Endothelial cell of umbilical vein (primary cell): ENCODE data around the gene ADAM23. TPM values are rescaled to one million over a fixed set of nuclear protein-coding genes. Genes with fewer than 3 reads are reported as not detected.

Experiments used
- BruUV-seq: library from RNA; stranded (reverse); fragments of 400-500 nt; replicated peaks from 2 replicates; lab custom pipeline; 2021; lab: Mats Ljungman, UMichigan
- CTCF ChIA-PET: fragments of 300-600, 350-600 bp; sonication (Branson Sonifier 250); formaldehyde crosslinking; loops from one replicate; lab custom pipeline; 2021; ENCODE audit warnings: antibody characterized with exemption, inconsistent platforms; lab: Charles Lee
- POLR2A ChIA-PET: fragments of 300-600, 350-600 bp; sonication (Branson Sonifier 250); formaldehyde crosslinking; loops from one replicate; lab custom pipeline; 2021; ENCODE audit warnings: antibody characterized with exemption, inconsistent platforms; lab: Charles Lee
- DNase-seq: peaks from one replicate; pipeline ENCODE4 v3.0.0-alpha.2; 2011; ENCODE audit warnings: low read depth, low spot score
- FAIRE-seq: peaks from 2 replicates; lab custom pipeline; 2011; peaks lifted over from hg19 to GRCh38; lab: Jason Lieb, UNC
- H2AFZ ChIP-seq: 2 replicates; pipeline ENCODE4 v1.6.0; 2012; ENCODE audit warnings: low read depth, low read length, control low read depth, inconsistent platforms
- H3K27ac ChIP-seq: 2 replicates; pipeline ENCODE4 v1.5.1; 2011; ENCODE audit warnings: low read depth, mild to moderate bottlenecking, control low read depth, low read length, moderate library complexity; ENCODE audit not compliant: insufficient read depth
- H3K27me3 ChIP-seq, 2 experiments: 2 replicates each; pipeline versions ENCODE4 v1.6.0 to v1.6.1; 2011; ENCODE audit warnings: low read length in 2 of 2, mixed read lengths in 1 of 2; ENCODE audit not compliant: control insufficient read depth in 2 of 2, insufficient read depth in 2 of 2
- H3K36me3 ChIP-seq, 2 experiments: 2 replicates in 1 of 2; 3 replicates in 1 of 2; pipeline ENCODE4 v1.5.1; 2011; ENCODE audit warnings: low read length in 2 of 2, mild to moderate bottlenecking in 1 of 2, moderate library complexity in 1 of 2; ENCODE audit not compliant: control insufficient read depth in 2 of 2, insufficient read depth in 2 of 2; ENCODE audit errors: extremely low read depth in 1 of 2
- H3K4me1 ChIP-seq: 3 replicates; pipeline ENCODE4 v1.5.1; 2011; ENCODE audit warnings: mild to moderate bottlenecking, low read length; ENCODE audit not compliant: control insufficient read depth, insufficient read depth; ENCODE audit errors: extremely low read depth
- H3K4me2 ChIP-seq: 2 replicates; pipeline ENCODE4 v1.6.1; 2011; ENCODE audit warnings: low read length, control low read depth, mixed read lengths; ENCODE audit not compliant: insufficient read depth
- H3K4me3 ChIP-seq, 3 experiments: fragments of 200-600 bp in 1 of 3; sonication (generic), shearing (Covaris generic) in 1 of 3; replicated peaks in 1 of 3; 2 replicates each; pipeline ENCODE4 v1.5.1; 2011 to 2016; ENCODE audit warnings: control low read depth in 3 of 3, low read length in 3 of 3, mild to moderate bottlenecking in 2 of 3, inconsistent platforms in 1 of 3, low read depth in 1 of 3, moderate library complexity in 1 of 3; ENCODE audit not compliant: insufficient read depth in 1 of 3
- H3K79me2 ChIP-seq: 2 replicates; pipeline ENCODE4 v1.6.0; 2012; ENCODE audit warnings: low read length, inconsistent platforms; ENCODE audit not compliant: control insufficient read depth, insufficient read depth
- H3K9ac ChIP-seq: replicated peaks from 2 replicates; pipeline ENCODE3; 2011; ENCODE audit warnings: low read length, control low read depth; ENCODE audit not compliant: insufficient read depth; ENCODE audit errors: extremely low read depth
- H3K9me1 ChIP-seq: replicated peaks from 3 replicates; pipeline ENCODE4 v1.6.0; 2011; ENCODE audit warnings: mild to moderate bottlenecking, low read length; ENCODE audit not compliant: control insufficient read depth, insufficient read depth; ENCODE audit errors: extremely low read depth
- H3K9me3 ChIP-seq: replicated peaks from 2 replicates; pipeline ENCODE4 v1.5.1; 2012; ENCODE audit warnings: low read length, inconsistent platforms; ENCODE audit not compliant: control insufficient read depth, insufficient read depth
- H4K20me1 ChIP-seq: replicated peaks from 2 replicates; pipeline ENCODE3; 2011; ENCODE audit warnings: mild to moderate bottlenecking, low read length; ENCODE audit not compliant: control insufficient read depth, insufficient read depth; ENCODE audit errors: extremely low read depth
- EZH2 ChIP-seq: IDR thresholded peaks from 2 replicates; pipeline ENCODE4 v1.6.1; 2012; ENCODE audit warnings: borderline replicate concordance, low read depth, mild to moderate bottlenecking, moderate library complexity, low read length, inconsistent platforms; ENCODE audit not compliant: severe bottlenecking
- FOS ChIP-seq: IDR thresholded peaks from 2 replicates; pipeline ENCODE4 v1.6.1; 2011; ENCODE audit warnings: mild to moderate bottlenecking, low read length, moderate library complexity, borderline replicate concordance; ENCODE audit not compliant: insufficient read depth
- GATA2 ChIP-seq: IDR thresholded peaks from 2 replicates; pipeline ENCODE4 v1.7.0; 2011; ENCODE audit warnings: low read depth, mild to moderate bottlenecking, moderate library complexity, mixed read lengths, low read length; ENCODE audit not compliant: insufficient read length, insufficient read depth
- JUN ChIP-seq: IDR thresholded peaks from 2 replicates; pipeline ENCODE4 v1.6.1; 2011; ENCODE audit warnings: borderline replicate concordance, low read depth; ENCODE audit not compliant: insufficient read length, insufficient read depth
- MYC ChIP-seq: IDR thresholded peaks from one replicate; pipeline ENCODE4 v1.6.1; 2011; ENCODE audit warnings: mild to moderate bottlenecking, low read depth, low read length
- POLR2A ChIP-seq: IDR thresholded peaks from 2 replicates; pipeline ENCODE4 v1.6.1; 2012; ENCODE audit warnings: low read depth, mild to moderate bottlenecking, control low read depth, low read length
- POLR2AphosphoS5 ChIP-seq: IDR thresholded peaks from 2 replicates; pipeline ENCODE4 v1.6.1; 2012; ENCODE audit warnings: low read depth, mild to moderate bottlenecking, control low read depth, low read length, moderate library complexity; ENCODE audit not compliant: insufficient read depth
- dilution Hi-C: fragments of 300-500 bp; cut with MboI; formaldehyde crosslinking; loops from one replicate; pipeline ENCODE4 v1.15.0; 2019; ENCODE audit warnings: low sequenced_read_pairs; ENCODE audit not compliant: extremely low pct_ligation_motif_present
- intact Hi-C: fragments of 100-400 bp; cut with micrococcal nuclease; formaldehyde crosslinking; loops from one replicate; pipeline ENCODE4 v1.10.0; 2022
- polyA plus RNA-seq, 4 experiments: library from polyadenylated mRNA; depleted of rRNA in 3 of 4; stranded (reverse) in 3 of 4; unstranded in 1 of 4; fragments of >200 nt; gene quantifications; 2 replicates each; pipeline versions ENCODE4 v1.2.1 to v1.2.3, GENCODE V29; 2011 to 2012; ENCODE audit warnings: missing spikeins in 1 of 4
- total RNA-seq: library from RNA; stranded (reverse); gene quantifications from 2 replicates; pipeline ENCODE4 v1.2.3, GENCODE V29; 2021
- TF ChIP-seq, protein P1 (sequence below): IDR thresholded peaks from 2 replicates; pipeline ENCODE4 v1.6.1; 2011; ENCODE audit not compliant: insufficient read depth, insufficient read length
- TF ChIP-seq, protein P2 (sequence below), 2 donors: IDR thresholded peaks; 1 replicate in 1 of 2; 2 replicates in 1 of 2; pipeline ENCODE4 v1.5.1; 2011; ENCODE audit warnings: low read length in 2 of 2, mild to moderate bottlenecking in 2 of 2, moderate library complexity in 2 of 2, control low read depth in 1 of 2, inconsistent platforms in 1 of 2, low read depth in 1 of 2; ENCODE audit not compliant: insufficient read depth in 1 of 2; ENCODE audit errors: extremely low read depth in 1 of 2

Gene ADAM23
- total and polyA plus RNA-seq, 2 donors (not counting 3 experiments of a cell fraction or from before 2014, with no cell fraction given), result 20.6 to 38.5 TPM

DNA sequence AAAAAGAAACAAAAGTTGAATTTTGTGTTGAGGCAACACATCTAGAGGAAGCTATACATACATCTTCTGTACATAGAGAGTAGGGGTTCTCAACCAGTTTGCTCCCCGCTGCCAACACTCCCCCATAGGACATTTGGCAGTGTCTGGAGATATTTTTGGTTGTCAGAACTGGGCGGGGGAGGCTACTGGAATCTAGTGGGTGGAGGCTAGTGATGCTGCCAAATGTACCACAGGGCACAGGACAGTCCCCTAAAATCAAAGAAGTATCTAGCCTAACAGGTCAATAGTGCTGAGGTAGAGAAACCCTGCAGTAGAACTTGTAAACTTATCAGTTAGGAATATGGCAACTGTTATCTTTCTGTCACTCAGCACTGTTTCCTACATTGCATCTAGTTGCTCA lies 21.3 kb downstream of the ADAM23 start:
- BruUV-seq, result no TSS peak
- Histone ChIP-seq H3K4me1 (no peaks in the 10 kb centered on the region), H3K9ac (no peak overlapping the region), H3K79me2 (no peaks in the 10 kb centered on the region), H3K9me3 (no peaks in the 10 kb centered on the region), H3K36me3 (no peaks in the 10 kb centered on the region), H3K4me2 (no peak overlapping the region), H3K9me1 (no peaks in the 10 kb centered on the region), H3K27ac (no peak overlapping the region), H3K27me3 (no peaks in the 10 kb centered on the region), H3K4me3 (no peak overlapping the region), H4K20me1 (no peaks in the 10 kb centered on the region), H2AFZ (no peak overlapping the region)
- intact Hi-C loops (no loop called here), dilution Hi-C loops (no loop called here)
- FAIRE-seq (no peak), DNase-seq (no peak)
- CTCF ChIA-PET, result no interaction called here
- TF ChIP-seq, protein P1, sequence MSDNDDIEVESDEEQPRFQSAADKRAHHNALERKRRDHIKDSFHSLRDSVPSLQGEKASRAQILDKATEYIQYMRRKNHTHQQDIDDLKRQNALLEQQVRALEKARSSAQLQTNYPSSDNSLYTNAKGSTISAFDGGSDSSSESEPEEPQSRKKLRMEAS, result no peak
- no peak for TF ChIP-seq POLR2AphosphoS5
- no peak for TF ChIP-seq FOS
- TF ChIP-seq GATA2, result no peak
- no peak for TF ChIP-seq EZH2
- TF ChIP-seq POLR2A, result no peak
- TF ChIP-seq JUN, result no peak
- TF ChIP-seq, protein P2, sequence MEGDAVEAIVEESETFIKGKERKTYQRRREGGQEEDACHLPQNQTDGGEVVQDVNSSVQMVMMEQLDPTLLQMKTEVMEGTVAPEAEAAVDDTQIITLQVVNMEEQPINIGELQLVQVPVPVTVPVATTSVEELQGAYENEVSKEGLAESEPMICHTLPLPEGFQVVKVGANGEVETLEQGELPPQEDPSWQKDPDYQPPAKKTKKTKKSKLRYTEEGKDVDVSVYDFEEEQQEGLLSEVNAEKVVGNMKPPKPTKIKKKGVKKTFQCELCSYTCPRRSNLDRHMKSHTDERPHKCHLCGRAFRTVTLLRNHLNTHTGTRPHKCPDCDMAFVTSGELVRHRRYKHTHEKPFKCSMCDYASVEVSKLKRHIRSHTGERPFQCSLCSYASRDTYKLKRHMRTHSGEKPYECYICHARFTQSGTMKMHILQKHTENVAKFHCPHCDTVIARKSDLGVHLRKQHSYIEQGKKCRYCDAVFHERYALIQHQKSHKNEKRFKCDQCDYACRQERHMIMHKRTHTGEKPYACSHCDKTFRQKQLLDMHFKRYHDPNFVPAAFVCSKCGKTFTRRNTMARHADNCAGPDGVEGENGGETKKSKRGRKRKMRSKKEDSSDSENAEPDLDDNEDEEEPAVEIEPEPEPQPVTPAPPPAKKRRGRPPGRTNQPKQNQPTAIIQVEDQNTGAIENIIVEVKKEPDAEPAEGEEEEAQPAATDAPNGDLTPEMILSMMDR (IDR thresholded peaks at IDR 0.05; ENCODE audit: extremely low read depth in 1 of 2, insufficient read depth in 1 of 2, low read depth in 1 of 2, low read length in 2 of 2), result no peak
- TF ChIP-seq MYC, result no peak
- POLR2A ChIA-PET, result no interaction called here
